Right lobe of liver (tissue), 4 donors: ENCODE results near the gene DIP2A.

Experiments used
- CTCF ChIP-seq, 4 donors: fragments of 200-600 bp in 3 of 4; fragments of 450-650 bp in 1 of 4; IDR thresholded peaks; one replicate each; pipeline versions ENCODE4 v1.5.1 to v1.8.0; 2016 to 2022; ENCODE audit warnings: antibody characterized with exemption in 4 of 4, mild to moderate bottlenecking in 2 of 4
- POLR2A ChIP-seq: fragments of 450-650 bp; IDR thresholded peaks from one replicate; pipeline ENCODE4 v1.6.1; 2017; ENCODE audit warnings: antibody characterized with exemption, mild to moderate bottlenecking
- donor health status: DM: no; HTN: no; CAD: no.
- donor health status: DM: no; HTN: no; CAD: no.
- donor health status: DM: no; HTN: yes; CAD: no.

GRCh38 chr21:46492851-46493250 is 34.2 kb downstream of the DIP2A start:
- TF ChIP-seq CTCF (IDR thresholded peaks at IDR 0.05), result no peak
- no peak for TF ChIP-seq POLR2A
